Muscle of back (tissue), 11 donors: ENCODE data around the gene SMIM38. TPM values are rescaled to one million over a fixed set of nuclear protein-coding genes. Genes with fewer than 3 reads are reported as not detected.

Experiments used
- DNase-seq, 3 donors: peaks; one replicate each; pipeline versions ENCODE4 v3.0.0 to v3.0.0-alpha.2; 2013
- polyA plus RNA-seq, 10 donors: library from polyadenylated mRNA; unstranded; fragments of 120-200 nt; gene quantifications; one replicate each; pipeline ENCODE4 v1.2.1, GENCODE V29; 2013; ENCODE audit not compliant: insufficient read length in 10 of 10

Gene SMIM38
- polyA plus RNA-seq, 10 donors: 0.13 to 1.3 (median 0.29) TPM

DNA sequence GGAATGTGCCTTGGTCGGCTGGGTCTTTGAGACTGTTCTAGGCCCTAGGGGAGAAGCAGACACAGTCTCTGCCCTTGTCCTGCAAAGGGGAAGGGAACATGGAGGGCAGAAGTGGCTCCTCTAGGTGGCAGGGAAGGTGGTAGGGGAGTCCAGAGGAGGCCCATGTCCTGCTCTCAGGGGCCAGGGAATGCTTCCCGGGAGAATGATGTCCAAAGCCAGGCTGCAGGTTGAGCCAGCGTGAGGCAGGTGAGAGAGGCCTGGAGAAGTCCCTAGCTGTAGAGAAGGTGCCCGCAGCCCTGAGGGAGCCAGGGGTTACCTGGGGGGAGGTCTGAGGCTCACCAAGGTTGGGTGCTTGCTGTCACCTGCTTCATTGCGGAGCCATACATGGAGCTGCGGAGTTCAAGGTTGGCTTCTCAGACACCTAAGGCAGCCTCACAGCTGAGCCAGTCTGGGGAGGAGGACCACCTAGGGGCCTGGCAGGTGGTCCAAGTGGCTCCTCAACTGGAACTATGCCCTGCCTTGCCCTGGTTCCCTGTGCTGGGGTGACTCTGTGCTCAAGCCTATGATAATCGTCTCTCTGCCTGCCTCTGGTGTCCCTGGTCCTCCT is 46.1 kb downstream of the SMIM38 start:
- no peak for DNase-seq

DNA sequence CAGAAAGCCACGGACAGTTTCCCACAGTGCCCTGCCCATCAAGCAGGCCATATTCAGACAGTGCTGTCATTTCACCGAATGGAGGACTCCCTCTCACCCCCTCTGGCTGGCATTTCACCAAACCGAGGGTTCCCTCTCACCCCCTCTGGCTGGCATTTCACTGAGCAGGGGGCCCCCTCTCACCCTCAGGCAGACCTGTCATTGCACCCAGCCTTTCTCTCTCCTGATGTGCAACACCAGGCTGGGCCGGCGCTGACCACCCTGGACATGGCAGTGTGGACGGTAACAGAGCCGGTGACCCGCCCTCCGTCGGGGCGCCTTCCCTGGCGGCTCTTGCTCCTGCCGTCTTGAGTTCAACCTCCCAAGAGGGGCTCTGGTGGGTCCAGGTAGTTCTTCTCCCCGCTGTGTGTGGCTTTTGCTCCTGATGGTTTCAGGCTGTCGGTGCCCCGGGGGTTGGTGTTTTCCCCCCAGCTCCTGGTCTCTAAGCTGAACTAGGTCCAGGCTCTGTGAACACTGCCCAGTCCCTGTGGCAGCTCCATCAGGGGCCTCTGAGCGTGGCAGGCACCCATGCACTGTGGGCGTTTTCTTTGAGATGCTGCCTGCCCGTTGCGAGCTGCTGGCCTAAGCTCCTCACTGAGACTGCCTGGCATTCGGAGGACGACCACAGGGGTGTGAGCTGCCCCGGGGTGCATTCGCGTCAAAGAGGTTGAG is 46.9 kb downstream of the SMIM38 start:
- no peak for DNase-seq

- no peak for DNase-seq
Measured at GRCh38 chr11:69203381-69203780, 47.6 kb downstream of the SMIM38 start.

GRCh38 chr11:69203901-69204245 is 48.1 kb downstream of the SMIM38 start:
- DNase-seq: no peak

DNA sequence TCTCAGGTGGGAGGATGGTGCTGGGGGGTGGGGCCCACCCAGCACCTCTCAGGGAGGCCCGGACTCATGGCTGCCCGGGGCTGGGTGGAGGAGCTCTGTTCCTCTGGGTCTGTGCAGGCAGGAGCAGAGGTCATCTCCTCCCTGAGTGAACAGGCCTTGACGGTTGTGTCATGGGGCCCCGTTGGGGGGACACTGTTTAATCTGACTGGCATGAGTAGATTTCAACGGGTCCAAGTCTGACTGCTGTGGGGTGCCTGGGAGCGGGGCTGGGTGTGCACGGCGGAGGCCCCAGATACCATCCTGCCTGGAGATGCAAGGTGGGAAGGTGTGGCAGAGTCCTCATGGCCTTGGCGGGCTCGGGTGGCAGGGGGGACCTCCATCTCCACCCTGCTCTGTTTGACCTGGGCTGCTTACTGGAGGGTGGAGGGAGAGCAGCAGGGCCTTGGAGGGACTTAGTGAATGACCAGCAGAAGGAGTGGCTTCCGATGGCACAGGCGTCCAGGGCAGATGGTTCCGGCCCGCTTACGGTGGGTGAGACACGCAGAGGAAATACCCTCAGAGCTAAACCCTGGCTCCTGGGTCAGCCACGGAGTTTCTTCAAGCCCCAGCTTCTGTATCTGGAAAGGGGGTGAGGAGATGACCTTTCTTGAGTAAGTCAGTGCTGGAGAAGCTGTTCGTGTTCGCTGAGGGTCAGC is 48.7 kb downstream of the SMIM38 start:
- DNase-seq: no peak

DNA sequence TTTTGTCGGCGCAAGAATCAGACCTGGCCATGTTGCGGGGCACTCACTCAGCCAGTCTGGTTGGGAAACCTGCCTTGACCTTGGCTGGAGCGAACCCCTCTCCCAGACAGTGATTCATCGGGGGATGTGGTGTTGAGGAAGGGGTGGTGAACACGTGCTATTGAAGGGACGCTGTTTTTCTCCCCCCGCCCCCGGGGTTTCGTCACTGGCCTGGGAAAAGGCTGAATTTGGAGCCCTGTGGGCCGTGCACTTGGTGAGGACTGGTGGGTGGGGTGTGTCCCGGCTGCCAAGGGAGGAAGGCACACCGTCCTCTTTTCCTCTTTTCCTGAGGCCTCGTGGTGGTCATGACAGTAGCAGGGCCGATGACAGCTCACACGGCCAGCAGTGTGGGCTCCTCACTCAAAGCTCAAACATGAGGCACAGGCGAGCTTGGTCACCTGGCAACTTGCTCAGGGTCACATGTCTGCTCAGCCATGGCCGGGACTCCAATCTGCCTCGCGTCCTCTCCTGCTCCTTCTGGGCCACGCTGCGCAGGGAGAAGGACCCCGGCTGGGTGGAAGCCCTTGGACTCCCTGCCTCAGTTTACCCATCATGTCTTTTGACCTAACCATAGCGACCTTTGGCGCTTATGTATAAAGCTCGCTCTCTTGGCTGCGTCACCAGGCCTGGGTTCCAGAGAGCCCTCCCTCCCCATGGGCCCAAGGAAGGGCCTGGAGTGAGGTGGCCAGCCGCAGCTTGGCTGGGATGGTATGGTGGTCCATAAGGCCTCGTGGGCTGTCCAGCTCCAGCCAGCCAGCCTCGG is 49.4 kb downstream of the SMIM38 start:
- DNase-seq: no peak

Other genes with a start within 250 kb of the SMIM38 start
- under 1 TPM in 2 of 10 donors, not detected in 8; 0.21 to 0.25 TPM for gene MRGPRD, start 174.9 kb upstream of the SMIM38 start, polyA plus RNA-seq
- 10 to 100 TPM; 13.0 to 29.6 (median 19.2) TPM for gene MRGPRF, start 142.7 kb upstream of the SMIM38 start, polyA plus RNA-seq
- 10 to 100 TPM in 1 of 10 donors, 1 to 10 TPM in 9; 5.8 to 10.4 (median 7.7) TPM for gene TPCN2, start 107.0 kb upstream of the SMIM38 start, polyA plus RNA-seq
- gene MYEOV, start 138.2 kb downstream of the SMIM38 start, polyA plus RNA-seq: 1 to 10 TPM in 1 of 10 donors, under 1 TPM in 9; 0.29 to 1.2 (median 0.62) TPM